PC-3 (cell line): ENCODE measurements around the gene KCNK5. TPM values are rescaled to one million over a fixed set of nuclear protein-coding genes. Genes with fewer than 3 reads are reported as not detected.

ENCODE experiments used
- ATAC-seq: fragments of 200-7000 bp; cut with Tn5 transposase; 2 replicates; pipeline ENCODE4 v1.9.1; 2020; ENCODE audit warnings: mild to moderate bottlenecking, moderate library complexity
- BruUV-seq: library from RNA; stranded (reverse); fragments of 400-500 nt; replicated peaks from 2 replicates; lab custom pipeline; 2021; lab: Mats Ljungman, UMichigan
- CTCF ChIA-PET: fragments of 300-600 bp; sonication (Branson Sonifier 250); formaldehyde crosslinking; loops from one replicate; lab custom pipeline; 2022; ENCODE audit warnings: antibody characterized with exemption; lab: Charles Lee
- POLR2A ChIA-PET: fragments of 300-600 bp; sonication (Branson Sonifier 250); formaldehyde crosslinking; loops from one replicate; lab custom pipeline; 2022; ENCODE audit warnings: antibody characterized with exemption; ENCODE audit not compliant: unreplicated experiment; lab: Charles Lee
- DNase-seq: peaks from one replicate; pipeline ENCODE4 v3.0.0-alpha.2; 2015
- H2AFZ ChIP-seq: fragments of 300-600 bp; sonication (generic); 2 replicates; pipeline ENCODE4 v1.6.0; 2016; ENCODE audit warnings: antibody characterized with exemption, low read length
- H3F3A ChIP-seq: fragments of 300-600 bp; sonication (generic); one replicate; pipeline ENCODE4 v1.6.0; 2017; ENCODE audit warnings: antibody characterized with exemption, low read length, control low read depth, mild to moderate bottlenecking; ENCODE audit not compliant: unreplicated experiment
- H3K27ac ChIP-seq: fragments of 300-600 bp; sonication (generic); 2 replicates; pipeline ENCODE4 v1.5.1; 2016; ENCODE audit warnings: mild to moderate bottlenecking, low read length
- H3K27me3 ChIP-seq: fragments of 300-600 bp; sonication (generic); 2 replicates; pipeline ENCODE4 v1.6.1; 2016; ENCODE audit warnings: low read length, mixed read lengths
- H3K36me3 ChIP-seq: fragments of 300-600 bp; sonication (generic); 2 replicates; pipeline ENCODE4 v1.6.1; 2016; ENCODE audit warnings: low read depth, mixed run types, low read length, mixed read lengths
- H3K4me1 ChIP-seq: fragments of 300-600 bp; sonication (generic); 2 replicates; pipeline ENCODE4 v1.5.1; 2016; ENCODE audit warnings: low read length; ENCODE audit not compliant: insufficient read depth
- H3K4me2 ChIP-seq: fragments of 300-600 bp; sonication (generic); 2 replicates; pipeline ENCODE4 v1.6.0; 2016; ENCODE audit warnings: low read length
- H3K4me3 ChIP-seq: fragments of 300-600 bp; sonication (generic); 2 replicates; pipeline ENCODE4 v1.5.1; 2016; ENCODE audit warnings: mild to moderate bottlenecking, low read length, mixed read lengths
- H3K79me2 ChIP-seq: fragments of 300-600 bp; sonication (generic); 2 replicates; pipeline ENCODE4 v1.6.1; 2017; ENCODE audit warnings: low read length, mixed read lengths
- H3K9ac ChIP-seq: fragments of 300-600 bp; sonication (generic); 2 replicates; pipeline ENCODE4 v1.6.0; 2016; ENCODE audit warnings: mild to moderate bottlenecking, low read length
- H3K9me2 ChIP-seq: fragments of 300-600 bp; sonication (generic); replicated peaks from 2 replicates; pipeline ENCODE4 v1.6.1; 2016; ENCODE audit warnings: mixed run types, low read length, mixed read lengths
- H3K9me3 ChIP-seq: fragments of 300-600 bp; sonication (generic); 2 replicates; pipeline ENCODE4 v1.6.1; 2016; ENCODE audit warnings: low read length, mixed read lengths
- H4K20me1 ChIP-seq: fragments of 300-600 bp; sonication (generic); 2 replicates; pipeline ENCODE4 v1.6.1; 2016; ENCODE audit warnings: low read length, mixed read lengths
- CTCF ChIP-seq: fragments of 300-600 bp; sonication (generic); conservative IDR thresholded peaks from 2 replicates; pipeline ENCODE4 v1.5.1; 2017; ENCODE audit warnings: antibody characterized with exemption, low read depth, mild to moderate bottlenecking, low read length
- EZH2 ChIP-seq: fragments of 300-600 bp; sonication (generic); IDR thresholded peaks from one replicate; pipeline ENCODE4 v1.6.1; 2017; ENCODE audit warnings: antibody characterized with exemption, mild to moderate bottlenecking, low read length; ENCODE audit not compliant: unreplicated experiment
- EZH2phosphoT487 ChIP-seq: fragments of 300-600 bp; sonication (generic); IDR thresholded peaks from 2 replicates; pipeline ENCODE4 v1.6.1; 2018; ENCODE audit warnings: mild to moderate bottlenecking, antibody characterized with exemption, low read length, borderline replicate concordance
- intact Hi-C: fragments of 100-400 bp; cut with micrococcal nuclease; formaldehyde crosslinking; loops from 2 replicates; pipeline ENCODE4 v1.9.0; 2023
- total RNA-seq: library from RNA; depleted of rRNA; stranded (reverse); fragments of >200 nt; gene quantifications from 2 replicates; pipeline ENCODE4 v1.2.3, GENCODE V29; 2014

Gene KCNK5
- total RNA-seq, 1 experiment from 2014 or later = 3.5 TPM

DNA sequence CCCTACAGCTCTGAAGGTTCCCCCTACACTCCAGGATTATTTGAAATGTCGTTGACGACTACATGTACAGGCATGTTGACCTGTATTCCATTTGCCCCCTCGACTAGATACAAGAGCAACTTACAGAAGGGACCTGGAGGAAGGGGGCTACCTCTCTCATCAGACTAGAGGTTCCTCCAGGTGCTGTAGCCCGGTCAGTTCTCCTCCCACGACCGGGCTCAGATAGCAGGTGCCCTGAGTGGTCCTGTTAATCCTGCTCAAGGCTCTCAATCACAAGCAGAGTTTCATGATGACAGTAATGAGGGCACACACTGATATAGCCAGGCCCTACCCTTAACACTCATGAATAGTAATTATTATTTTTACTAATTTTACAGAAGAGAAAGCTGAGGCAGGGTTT is 36.5 kb downstream of the KCNK5 start:
- Histone ChIP-seq H3K36me3 (no peaks in the 10 kb centered on the region), H3K9ac (no peak overlapping the region), H4K20me1 (no peaks in the 10 kb centered on the region), H3K4me1 (peaks cover 8% of the 10 kb centered on the region; the same call in 1 of the 2 replicates), H3K27ac (no peak overlapping the region), H3K4me3 (no peak overlapping the region), H2AFZ (no peak overlapping the region), H3K27me3 (no peaks in the 10 kb centered on the region), H3K9me3 (no peaks in the 10 kb centered on the region), H3F3A (no peaks in the 10 kb centered on the region), H3K79me2 (no peaks in the 10 kb centered on the region), H3K4me2 (no peak overlapping the region), H3K9me2 (no peaks in the 10 kb centered on the region)
- DNase-seq (no peak), ATAC-seq (no peak)
- ChIA-PET POLR2A (no interaction called here), CTCF (no interaction called here)
- no peak for TF ChIP-seq EZH2phosphoT487
- no peak for TF ChIP-seq EZH2
- no peak for TF ChIP-seq CTCF
- BruUV-seq = no TSS peak
- intact Hi-C loops = no loop called here

DNA sequence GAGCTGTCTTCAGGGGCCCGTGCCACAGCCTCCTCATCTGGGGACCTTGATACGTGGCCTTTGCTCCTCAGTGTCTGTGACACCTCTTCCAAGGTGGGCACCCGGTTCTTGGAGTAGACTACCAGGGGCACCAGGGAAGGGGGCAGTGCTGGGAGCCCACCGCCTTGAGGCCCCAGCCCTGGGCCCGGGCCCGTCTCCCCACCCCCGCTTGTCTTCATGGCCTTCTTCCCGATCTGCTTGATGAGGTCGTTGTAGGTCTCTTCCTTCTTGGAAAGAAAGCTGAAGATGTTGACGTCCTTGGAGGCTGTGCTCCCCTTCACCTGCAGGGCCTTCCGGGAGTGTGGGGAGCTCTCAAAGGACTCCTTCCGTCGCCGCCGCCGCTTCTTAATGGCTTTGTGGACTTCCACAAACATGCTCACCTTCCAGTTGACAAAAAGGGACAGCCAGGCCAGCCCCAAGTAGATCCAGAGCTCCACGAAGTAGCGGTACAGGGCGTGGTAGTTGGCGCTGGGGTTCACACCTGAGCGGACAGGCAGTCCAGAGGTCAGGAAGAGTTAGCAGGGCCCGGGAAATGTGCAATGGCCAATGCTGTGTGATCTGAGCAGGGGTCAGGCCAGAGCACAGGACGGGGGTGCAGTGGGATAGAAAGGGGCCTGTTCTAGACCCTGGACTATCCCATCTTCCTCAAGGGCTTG is 37.9 kb downstream of the KCNK5 start:
- no peaks in the 10 kb centered on the region for H4K20me1 ChIP-seq
- no TSS peak for BruUV-seq
- H2AFZ ChIP-seq = no peak overlapping the region
- H3K9me3 ChIP-seq = no peaks in the 10 kb centered on the region
- H3F3A ChIP-seq = no peaks in the 10 kb centered on the region
- H3K27me3 ChIP-seq = no peaks in the 10 kb centered on the region
- H3K36me3 ChIP-seq = no peaks in the 10 kb centered on the region
- no peak for ATAC-seq
- no peak for DNase-seq
- no peak overlapping the region for H3K27ac ChIP-seq
- no peak overlapping the region for H3K4me2 ChIP-seq
- H3K9me2 ChIP-seq = no peaks in the 10 kb centered on the region
- H3K79me2 ChIP-seq = no peaks in the 10 kb centered on the region
- ChIA-PET POLR2A (no interaction called here), CTCF (interaction anchor here (1.1 kb wide), 1 partner anchor 23 kb away, joined by 3 read pairs; no protein-coding TSS in a partner anchor)
- no peak overlapping the region for H3K9ac ChIP-seq
- no peak overlapping the region for H3K4me3 ChIP-seq
- TF ChIP-seq EZH2phosphoT487 (no peak), CTCF (no peak), EZH2 (no peak)
- peaks cover 7% of the 10 kb centered on the region; the same call in 1 of the 2 replicates for H3K4me1 ChIP-seq
- intact Hi-C loops = no loop called here
